ENCODE data around the gene TTLL9. TPM values are rescaled to one million over a fixed set of nuclear protein-coding genes. Genes with fewer than 3 reads are reported as not detected.

The TTLL9 gene
- total and polyA plus RNA-seq, 8 donors: 0.15 to 0.43 (median 0.18) TPM; not detected in 5

DNA sequence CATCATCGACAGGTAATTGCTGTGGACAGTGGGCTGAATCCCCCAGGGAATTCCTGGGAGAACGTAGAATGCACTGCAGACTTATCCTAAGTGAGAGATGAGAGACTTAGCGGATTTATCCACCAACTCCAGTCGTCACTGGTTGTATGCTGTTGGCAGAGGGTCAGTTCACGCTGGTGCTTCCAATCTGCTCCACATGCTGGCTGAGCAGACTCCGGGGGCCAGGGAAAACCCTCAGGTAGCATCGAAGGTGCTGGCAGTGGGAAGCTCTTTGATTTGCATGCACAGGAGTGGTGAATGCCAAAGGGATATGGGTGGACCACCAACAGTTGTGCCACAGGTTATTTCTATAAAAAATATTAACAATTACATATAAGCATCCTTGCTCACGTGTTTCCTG lies 20.2 kb downstream of the TTLL9 start:
- Histone ChIP-seq H3K36me3 (no peaks in the 10 kb centered on the region), H3K27ac (no peak overlapping the region), H3K4me3 (no peak overlapping the region), H3K27me3 (peaks cover 0 to 5% (median 0%) of the 10 kb centered on the region in 3 donors), H3K4me1 (peaks cover 0 to 5% (median 0%) of the 10 kb centered on the region in 4 donors), H3K9me3 (no peaks in the 10 kb centered on the region)
- WGBS, 5 donors: 58 to 68% (median 66%) methylated on average over 8 of the region's 8 CpGs
- DNase-seq: no peak
- TF ChIP-seq EP300 (IDR thresholded peaks at IDR 0.05) (no peak), POLR2A (IDR thresholded peaks at IDR 0.05) (no peak), POLR2AphosphoS5 (IDR thresholded peaks at IDR 0.05) (no peak)
- TF ChIP-seq, protein P1, sequence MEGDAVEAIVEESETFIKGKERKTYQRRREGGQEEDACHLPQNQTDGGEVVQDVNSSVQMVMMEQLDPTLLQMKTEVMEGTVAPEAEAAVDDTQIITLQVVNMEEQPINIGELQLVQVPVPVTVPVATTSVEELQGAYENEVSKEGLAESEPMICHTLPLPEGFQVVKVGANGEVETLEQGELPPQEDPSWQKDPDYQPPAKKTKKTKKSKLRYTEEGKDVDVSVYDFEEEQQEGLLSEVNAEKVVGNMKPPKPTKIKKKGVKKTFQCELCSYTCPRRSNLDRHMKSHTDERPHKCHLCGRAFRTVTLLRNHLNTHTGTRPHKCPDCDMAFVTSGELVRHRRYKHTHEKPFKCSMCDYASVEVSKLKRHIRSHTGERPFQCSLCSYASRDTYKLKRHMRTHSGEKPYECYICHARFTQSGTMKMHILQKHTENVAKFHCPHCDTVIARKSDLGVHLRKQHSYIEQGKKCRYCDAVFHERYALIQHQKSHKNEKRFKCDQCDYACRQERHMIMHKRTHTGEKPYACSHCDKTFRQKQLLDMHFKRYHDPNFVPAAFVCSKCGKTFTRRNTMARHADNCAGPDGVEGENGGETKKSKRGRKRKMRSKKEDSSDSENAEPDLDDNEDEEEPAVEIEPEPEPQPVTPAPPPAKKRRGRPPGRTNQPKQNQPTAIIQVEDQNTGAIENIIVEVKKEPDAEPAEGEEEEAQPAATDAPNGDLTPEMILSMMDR (IDR thresholded peaks at IDR 0.05): no peak
- intact Hi-C loops (cut with DNase I; ENCODE audit: low total_unique reads): no loop called here

GRCh38 chr20:31894980-31895675 lies 24.7 kb downstream of the TTLL9 start:
- peaks cover 0 to 7% (median 0%) of the 10 kb centered on the region in 4 donors for H3K4me1 ChIP-seq
- no peaks in the 10 kb centered on the region for H3K9me3 ChIP-seq
- intact Hi-C loops (cut with DNase I; ENCODE audit: low total_unique reads): no loop called here
- peak overlapping the region in 4 of 5 donors; percentile 1 to 59 (median 29) for H3K27ac ChIP-seq
- TF ChIP-seq POLR2AphosphoS5 (IDR thresholded peaks at IDR 0.05) (no peak), POLR2A (IDR thresholded peaks at IDR 0.05) (no peak), EP300 (IDR thresholded peaks at IDR 0.05) (no peak)
- TF ChIP-seq, protein P1 (IDR thresholded peaks at IDR 0.05): no peak
- no peaks in the 10 kb centered on the region for H3K27me3 ChIP-seq
- 40 to 56% (median 47%) methylated on average over 8 of the region's 8 CpGs for WGBS, 5 donors
- peak; percentile 50 to 66 for DNase-seq
- H3K36me3 ChIP-seq: no peaks in the 10 kb centered on the region
- no peak overlapping the region for H3K4me3 ChIP-seq

- Histone ChIP-seq H3K4me1 (peaks cover 0 to 7% (median 0%) of the 10 kb centered on the region in 4 donors), H3K27me3 (no peaks in the 10 kb centered on the region), H3K27ac (no peak overlapping the region), H3K4me3 (no peak overlapping the region), H3K9me3 (no peaks in the 10 kb centered on the region), H3K36me3 (no peaks in the 10 kb centered on the region)
- no peak for DNase-seq
- WGBS, 5 donors: 89 to 94% (median 94%) methylated on average over 9 of the region's 9 CpGs
- TF ChIP-seq POLR2A (IDR thresholded peaks at IDR 0.05) (no peak), POLR2AphosphoS5 (IDR thresholded peaks at IDR 0.05) (no peak), EP300 (IDR thresholded peaks at IDR 0.05) (no peak)
- TF ChIP-seq, protein P1 (IDR thresholded peaks at IDR 0.05): no peak
- intact Hi-C loops (cut with DNase I; ENCODE audit: low total_unique reads): no loop called here
Measured at GRCh38 chr20:31896049-31896448, 25.6 kb downstream of the TTLL9 start.

- no peak overlapping the region for H3K4me3 ChIP-seq
- H3K27me3 ChIP-seq: no peaks in the 10 kb centered on the region
- WGBS, 5 donors: 65 to 85% (median 76%) methylated on average over 9 of the region's 9 CpGs
- intact Hi-C loops (cut with DNase I; ENCODE audit: low total_unique reads): no loop called here
- H3K36me3 ChIP-seq: no peaks in the 10 kb centered on the region
- no peak overlapping the region for H3K27ac ChIP-seq
- no peak for TF ChIP-seq EP300 (IDR thresholded peaks at IDR 0.05)
- TF ChIP-seq, protein P1 (IDR thresholded peaks at IDR 0.05): no peak
- no peak for DNase-seq
- H3K9me3 ChIP-seq: no peaks in the 10 kb centered on the region
- H3K4me1 ChIP-seq: peaks cover 0 to 7% (median 0%) of the 10 kb centered on the region in 4 donors
Measured at GRCh38 chr20:31897541-31897940, 27.1 kb downstream of the TTLL9 start.

Measured in stomach (tissue), 9 donors.